HepG2 (cell line): ENCODE results near the gene PCED1B. TPM values are rescaled to one million over a fixed set of nuclear protein-coding genes. Genes with fewer than 3 reads are reported as not detected.

Experiments used
- ATAC-seq: fragments of 200-7000 bp; cut with Tn5 transposase; 3 replicates; pipeline ENCODE4 v1.9.1; 2020; ENCODE audit warnings: mild to moderate bottlenecking, moderate library complexity
- BruUV-seq: library from RNA; stranded (reverse); fragments of 400-500 nt; replicated peaks from 2 replicates; lab custom pipeline; 2021; lab: Mats Ljungman, UMichigan
- CTCF ChIA-PET: fragments of 300-600 bp; formaldehyde crosslinking; extraction: SDS; loops from one replicate; lab custom pipeline; 2021; ENCODE audit warnings: low total read pairs, inconsistent platforms, low intra/inter-chr PET ratio; lab: Yijun Ruan, JAX
- POLR2A ChIA-PET: fragments of 350-600 bp; sonication (Branson Sonifier 250); formaldehyde crosslinking; loops from one replicate; lab custom pipeline; 2020; ENCODE audit warnings: antibody characterized with exemption, inconsistent platforms; lab: Yijun Ruan, JAX
- DNase-seq: peaks from one replicate; pipeline ENCODE4 v3.0.0-alpha.2; 2015; ENCODE audit warnings: low spot score
- FAIRE-seq: peaks from 3 replicates; lab custom pipeline; 2011; peaks lifted over from hg19 to GRCh38; lab: Jason Lieb, UNC
- H2AFZ ChIP-seq: one replicate; pipeline ENCODE4 v1.6.1; 2011; ENCODE audit warnings: low read length, inconsistent platforms
- H3K27ac ChIP-seq: fragments of 300-600 bp; 3 replicates; pipeline ENCODE4 v1.8.0; 2011; ENCODE audit warnings: mixed run types, mild to moderate bottlenecking, mixed read lengths, low read length, inconsistent platforms; ENCODE audit not compliant: insufficient read depth; ENCODE audit errors: extremely low read length
- H3K27me3 ChIP-seq, 2 experiments: fragments of 200-600 bp in 1 of 2; 2 replicates in 1 of 2; 3 replicates in 1 of 2; pipeline versions ENCODE4 v1.6.0 to v1.8.0; 2011; ENCODE audit warnings: low read length in 2 of 2, mild to moderate bottlenecking in 2 of 2, moderate library complexity in 2 of 2, inconsistent platforms in 1 of 2; ENCODE audit not compliant: insufficient read depth in 2 of 2, control insufficient read depth in 1 of 2
- H3K36me3 ChIP-seq, 2 experiments: fragments of 200-600 bp in 1 of 2; replicated peaks in 1 of 2; 2 replicates in 1 of 2; 3 replicates in 1 of 2; pipeline versions ENCODE4 v1.5.1 to v1.8.0; 2011; ENCODE audit warnings: low read length in 2 of 2, inconsistent platforms in 1 of 2; ENCODE audit not compliant: insufficient read depth in 2 of 2, control insufficient read depth in 1 of 2
- H3K4me1 ChIP-seq: 2 replicates; pipeline ENCODE4 v1.5.1; 2012; ENCODE audit warnings: low read length, inconsistent platforms; ENCODE audit not compliant: insufficient read depth
- H3K4me2 ChIP-seq: 2 replicates; pipeline ENCODE4 v1.6.0; 2011; ENCODE audit warnings: low read depth, low read length, inconsistent platforms
- H3K4me3 ChIP-seq, 3 experiments: fragments of 200-600 bp in 1 of 3; sonication (generic), shearing (Covaris generic) in 1 of 3; replicated peaks in 1 of 3; 2 replicates each; pipeline ENCODE4 v1.5.1; 2011 to 2016; ENCODE audit warnings: low read length in 3 of 3, inconsistent platforms in 2 of 3, low read depth in 2 of 3, mild to moderate bottlenecking in 2 of 3, control low read depth in 1 of 3, mixed read lengths in 1 of 3; ENCODE audit not compliant: insufficient read depth in 1 of 3
- H3K79me2 ChIP-seq: one replicate; pipeline ENCODE4 v1.6.1; 2011; ENCODE audit warnings: low read length, inconsistent platforms; ENCODE audit not compliant: insufficient read depth
- H3K9ac ChIP-seq: 2 replicates; pipeline ENCODE4 v1.6.0; 2011; ENCODE audit warnings: mild to moderate bottlenecking, low read depth, low read length, inconsistent platforms; ENCODE audit not compliant: insufficient read depth
- H3K9me3 ChIP-seq: 2 replicates; pipeline ENCODE4 v1.5.1; 2012; ENCODE audit warnings: mild to moderate bottlenecking, low read length
- H4K20me1 ChIP-seq: 2 replicates; pipeline ENCODE4 v1.6.0; 2011; ENCODE audit warnings: inconsistent platforms, mild to moderate bottlenecking, low read length, moderate library complexity; ENCODE audit not compliant: insufficient read depth
- CBFB ChIP-seq: sonication (generic); formaldehyde crosslinking; IDR thresholded peaks from 2 replicates; pipeline ENCODE4 v1.4.0; 2020; ENCODE audit warnings: missing genetic modification reagents
- RBM22 ChIP-seq: fragments of 200-400 bp; formaldehyde crosslinking; optimal IDR thresholded peaks from 2 replicates; pipeline ENCODE3; 2017; ENCODE audit warnings: mild to moderate bottlenecking, low read length, moderate library complexity
- SRSF9 ChIP-seq: fragments of 200-400 bp; formaldehyde crosslinking; IDR thresholded peaks from 2 replicates; pipeline ENCODE4 v1.6.1; 2018; ENCODE audit warnings: borderline replicate concordance, mild to moderate bottlenecking, low read depth, low read length; ENCODE audit not compliant: insufficient read depth, poor library complexity, severe bottlenecking
- TBL1XR1 ChIP-seq: fragments of 150-350 bp; IDR thresholded peaks from 2 replicates; pipeline ENCODE4 v1.6.1; 2014; ENCODE audit warnings: borderline replicate concordance, low read length; ENCODE audit not compliant: partially characterized antibody
- ZKSCAN5 ChIP-seq: sonication (generic); formaldehyde crosslinking; IDR thresholded peaks from 2 replicates; pipeline ENCODE4 v1.5.1; 2020; ENCODE audit warnings: mild to moderate bottlenecking, missing genetic modification reagents
- ZNF230 ChIP-seq: sonication (generic); formaldehyde crosslinking; IDR thresholded peaks from 2 replicates; pipeline ENCODE4 v1.4.0; 2020; ENCODE audit warnings: mild to moderate bottlenecking, missing genetic modification reagents
- ZNF256 ChIP-seq: sonication (generic); formaldehyde crosslinking; conservative IDR thresholded peaks from 2 replicates; pipeline ENCODE4 v1.4.0; 2020; ENCODE audit warnings: missing genetic modification reagents
- ZNF329 ChIP-seq: sonication (generic); formaldehyde crosslinking; IDR thresholded peaks from 2 replicates; pipeline ENCODE4 v1.9.0; 2021; ENCODE audit warnings: low read depth, mild to moderate bottlenecking, missing genetic modification reagents
- ZNF552 ChIP-seq: sonication (generic); formaldehyde crosslinking; IDR thresholded peaks from 2 replicates; pipeline ENCODE4 v1.9.0; 2022; ENCODE audit warnings: missing genetic modification reagents, mild to moderate bottlenecking, borderline replicate concordance
- ZNF605 ChIP-seq: sonication (generic); formaldehyde crosslinking; IDR thresholded peaks from 2 replicates; pipeline ENCODE4 v1.8.0; 2022; ENCODE audit warnings: mild to moderate bottlenecking, missing genetic modification reagents
- WGBS: methylation state at CpG from one replicate; pipeline ENCODE4 v1.1.6; 2017; ENCODE audit warnings: low lambda C conversion rate; 5-methylcytosine and 5-hydroxymethylcytosine counted together
- in situ Hi-C: cut with HindIII; loops from 2 replicates; pipeline ENCODE4 v1.10.0; 2017; ENCODE audit warnings: low pct_unique_long_range_greater_than_20kb; ENCODE audit not compliant: extremely low pct_ligation_motif_present
- intact Hi-C: fragments of 100-400 bp; cut with micrococcal nuclease; formaldehyde crosslinking; loops from one replicate; pipeline ENCODE4 v1.10.0; 2022; ENCODE audit not compliant: unreplicated experiment
- polyA plus RNA-seq, 8 experiments: library from polyadenylated mRNA; depleted of rRNA in 3 of 8; stranded (reverse) in 7 of 8; unstranded in 1 of 8; fragments of >200 nt; fragmentation: Illumina TruSeq in 4 of 8; extraction: Trizol in 4 of 8; gene quantifications; 2 replicates each; pipeline versions ENCODE4 v1.2.1 to v1.2.3, GENCODE V29; 2011 to 2016; ENCODE audit warnings: low read depth in 4 of 8, missing spikeins in 1 of 8, mixed read lengths in 1 of 8; ENCODE audit not compliant: insufficient read depth in 1 of 8
- total RNA-seq, 5 experiments: library from RNA; depleted of rRNA; stranded (reverse); fragments of >200 nt; fragmentation: Illumina TruSeq; extraction: Trizol; gene quantifications; 2 replicates each; pipeline ENCODE4 v1.2.3, GENCODE V29; 2016; ENCODE audit warnings: low read depth in 1 of 5
- TF ChIP-seq, protein P1 (sequence below): sonication (generic); formaldehyde crosslinking; IDR thresholded peaks from 2 replicates; pipeline ENCODE4 v1.4.0; 2020; ENCODE audit warnings: missing genetic modification reagents
- TF ChIP-seq, protein P2 (sequence below): sonication (generic); formaldehyde crosslinking; IDR thresholded peaks from 2 replicates; pipeline ENCODE4 v1.4.0; 2020; ENCODE audit warnings: missing genetic modification reagents
- TF ChIP-seq, protein P3 (sequence below): sonication (generic); formaldehyde crosslinking; IDR thresholded peaks from 2 replicates; pipeline ENCODE4 v1.4.0; 2020; ENCODE audit warnings: mild to moderate bottlenecking, low read depth, missing genetic modification reagents

PCED1B gene
- total and polyA plus RNA-seq, 2 of the 13 experiments (the other 11 are each of a cell fraction or from before 2014, with no cell fraction given), result 0.11 to 0.37 TPM

DNA sequence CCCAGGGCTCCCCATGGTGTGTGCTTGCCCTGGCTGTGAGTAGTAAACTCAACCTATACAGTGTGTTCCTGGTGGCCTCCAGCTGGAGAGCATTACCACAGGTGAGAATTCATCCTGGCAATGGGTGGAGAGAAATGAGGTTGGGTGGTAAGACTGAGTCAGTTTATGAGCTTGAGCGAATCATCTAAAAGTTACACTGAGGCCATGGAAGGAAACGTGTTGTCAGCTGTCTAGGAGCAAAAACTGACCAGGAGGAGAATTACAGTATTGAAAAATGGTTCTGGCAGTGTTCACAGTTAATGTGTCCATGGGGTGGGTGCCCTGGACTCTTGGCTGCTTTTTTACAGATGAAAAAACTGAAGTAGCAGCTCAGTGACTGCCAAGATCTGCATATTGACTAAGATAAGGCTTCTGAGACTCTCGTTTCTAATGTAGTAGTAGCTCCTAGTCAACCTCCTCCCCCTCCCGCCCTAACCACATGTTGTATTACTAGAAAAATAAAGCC, 202.3 kb downstream of the PCED1B start:
- 14% methylated on average over 4 of the region's 4 CpGs for WGBS
- no TSS peak for BruUV-seq
- no peak for DNase-seq

More for the DNA sequence above, 202.3 kb downstream of the PCED1B start:
- in situ Hi-C loops (no loop called here), intact Hi-C loops (no loop called here)
- CTCF ChIA-PET, result no interaction called here
- no peak overlapping the region for H2AFZ ChIP-seq
- H3K4me3 ChIP-seq, result no peak overlapping the region
- H3K27me3 ChIP-seq, result no peaks in the 10 kb centered on the region; a peak in 1 of 5 replicates
- no peaks in the 10 kb centered on the region for H3K9me3 ChIP-seq
- TF ChIP-seq SRSF9 (no peak), ZKSCAN5 (CRISPR knock-in tag) (no peak), ZNF552 (CRISPR knock-in tag) (no peak), RBM22 (no peak), CBFB (CRISPR knock-in tag) (no peak), ZNF605 (no peak), TBL1XR1 (no peak), ZNF230 (CRISPR knock-in tag) (no peak), ZNF329 (CRISPR knock-in tag) (no peak), ZNF256 (CRISPR knock-in tag) (no peak)
- TF ChIP-seq, protein P1, sequence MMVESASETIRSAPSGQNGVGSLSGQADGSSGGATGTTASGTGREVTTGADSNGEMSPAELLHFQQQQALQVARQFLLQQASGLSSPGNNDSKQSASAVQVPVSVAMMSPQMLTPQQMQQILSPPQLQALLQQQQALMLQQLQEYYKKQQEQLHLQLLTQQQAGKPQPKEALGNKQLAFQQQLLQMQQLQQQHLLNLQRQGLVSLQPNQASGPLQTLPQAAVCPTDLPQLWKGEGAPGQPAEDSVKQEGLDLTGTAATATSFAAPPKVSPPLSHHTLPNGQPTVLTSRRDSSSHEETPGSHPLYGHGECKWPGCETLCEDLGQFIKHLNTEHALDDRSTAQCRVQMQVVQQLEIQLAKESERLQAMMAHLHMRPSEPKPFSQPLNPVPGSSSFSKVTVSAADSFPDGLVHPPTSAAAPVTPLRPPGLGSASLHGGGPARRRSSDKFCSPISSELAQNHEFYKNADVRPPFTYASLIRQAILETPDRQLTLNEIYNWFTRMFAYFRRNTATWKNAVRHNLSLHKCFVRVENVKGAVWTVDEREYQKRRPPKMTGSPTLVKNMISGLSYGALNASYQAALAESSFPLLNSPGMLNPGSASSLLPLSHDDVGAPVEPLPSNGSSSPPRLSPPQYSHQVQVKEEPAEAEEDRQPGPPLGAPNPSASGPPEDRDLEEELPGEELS (CRISPR knock-in tag), result no peak
- TF ChIP-seq, protein P2, sequence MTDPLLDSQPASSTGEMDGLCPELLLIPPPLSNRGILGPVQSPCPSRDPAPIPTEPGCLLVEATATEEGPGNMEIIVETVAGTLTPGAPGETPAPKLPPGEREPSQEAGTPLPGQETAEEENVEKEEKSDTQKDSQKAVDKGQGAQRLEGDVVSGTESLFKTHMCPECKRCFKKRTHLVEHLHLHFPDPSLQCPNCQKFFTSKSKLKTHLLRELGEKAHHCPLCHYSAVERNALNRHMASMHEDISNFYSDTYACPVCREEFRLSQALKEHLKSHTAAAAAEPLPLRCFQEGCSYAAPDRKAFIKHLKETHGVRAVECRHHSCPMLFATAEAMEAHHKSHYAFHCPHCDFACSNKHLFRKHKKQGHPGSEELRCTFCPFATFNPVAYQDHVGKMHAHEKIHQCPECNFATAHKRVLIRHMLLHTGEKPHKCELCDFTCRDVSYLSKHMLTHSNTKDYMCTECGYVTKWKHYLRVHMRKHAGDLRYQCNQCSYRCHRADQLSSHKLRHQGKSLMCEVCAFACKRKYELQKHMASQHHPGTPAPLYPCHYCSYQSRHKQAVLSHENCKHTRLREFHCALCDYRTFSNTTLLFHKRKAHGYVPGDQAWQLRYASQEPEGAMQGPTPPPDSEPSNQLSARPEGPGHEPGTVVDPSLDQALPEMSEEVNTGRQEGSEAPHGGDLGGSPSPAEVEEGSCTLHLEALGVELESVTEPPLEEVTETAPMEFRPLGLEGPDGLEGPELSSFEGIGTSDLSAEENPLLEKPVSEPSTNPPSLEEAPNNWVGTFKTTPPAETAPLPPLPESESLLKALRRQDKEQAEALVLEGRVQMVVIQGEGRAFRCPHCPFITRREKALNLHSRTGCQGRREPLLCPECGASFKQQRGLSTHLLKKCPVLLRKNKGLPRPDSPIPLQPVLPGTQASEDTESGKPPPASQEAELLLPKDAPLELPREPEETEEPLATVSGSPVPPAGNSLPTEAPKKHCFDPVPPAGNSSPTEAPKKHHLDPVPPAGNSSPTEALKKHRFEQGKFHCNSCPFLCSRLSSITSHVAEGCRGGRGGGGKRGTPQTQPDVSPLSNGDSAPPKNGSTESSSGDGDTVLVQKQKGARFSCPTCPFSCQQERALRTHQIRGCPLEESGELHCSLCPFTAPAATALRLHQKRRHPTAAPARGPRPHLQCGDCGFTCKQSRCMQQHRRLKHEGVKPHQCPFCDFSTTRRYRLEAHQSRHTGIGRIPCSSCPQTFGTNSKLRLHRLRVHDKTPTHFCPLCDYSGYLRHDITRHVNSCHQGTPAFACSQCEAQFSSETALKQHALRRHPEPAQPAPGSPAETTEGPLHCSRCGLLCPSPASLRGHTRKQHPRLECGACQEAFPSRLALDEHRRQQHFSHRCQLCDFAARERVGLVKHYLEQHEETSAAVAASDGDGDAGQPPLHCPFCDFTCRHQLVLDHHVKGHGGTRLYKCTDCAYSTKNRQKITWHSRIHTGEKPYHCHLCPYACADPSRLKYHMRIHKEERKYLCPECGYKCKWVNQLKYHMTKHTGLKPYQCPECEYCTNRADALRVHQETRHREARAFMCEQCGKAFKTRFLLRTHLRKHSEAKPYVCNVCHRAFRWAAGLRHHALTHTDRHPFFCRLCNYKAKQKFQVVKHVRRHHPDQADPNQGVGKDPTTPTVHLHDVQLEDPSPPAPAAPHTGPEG, result no peak
- TF ChIP-seq, protein P3, sequence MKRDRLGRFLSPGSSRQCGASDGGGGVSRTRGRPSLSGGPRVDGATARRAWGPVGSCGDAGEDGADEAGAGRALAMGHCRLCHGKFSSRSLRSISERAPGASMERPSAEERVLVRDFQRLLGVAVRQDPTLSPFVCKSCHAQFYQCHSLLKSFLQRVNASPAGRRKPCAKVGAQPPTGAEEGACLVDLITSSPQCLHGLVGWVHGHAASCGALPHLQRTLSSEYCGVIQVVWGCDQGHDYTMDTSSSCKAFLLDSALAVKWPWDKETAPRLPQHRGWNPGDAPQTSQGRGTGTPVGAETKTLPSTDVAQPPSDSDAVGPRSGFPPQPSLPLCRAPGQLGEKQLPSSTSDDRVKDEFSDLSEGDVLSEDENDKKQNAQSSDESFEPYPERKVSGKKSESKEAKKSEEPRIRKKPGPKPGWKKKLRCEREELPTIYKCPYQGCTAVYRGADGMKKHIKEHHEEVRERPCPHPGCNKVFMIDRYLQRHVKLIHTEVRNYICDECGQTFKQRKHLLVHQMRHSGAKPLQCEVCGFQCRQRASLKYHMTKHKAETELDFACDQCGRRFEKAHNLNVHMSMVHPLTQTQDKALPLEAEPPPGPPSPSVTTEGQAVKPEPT (CRISPR knock-in tag), result no peak
- H4K20me1 ChIP-seq, result no peaks in the 10 kb centered on the region
- H3K27ac ChIP-seq, result no peak overlapping the region
- no peak overlapping the region for H3K9ac ChIP-seq
- FAIRE-seq (no peak), ATAC-seq (no peak)
- no peaks in the 10 kb centered on the region for H3K36me3 ChIP-seq
- H3K4me1 ChIP-seq, result peaks cover 8% of the 10 kb centered on the region
- no peaks in the 10 kb centered on the region for H3K79me2 ChIP-seq
- POLR2A ChIA-PET, result no interaction called here
- H3K4me2 ChIP-seq, result no peak overlapping the region
